HG03280 (cell line): ENCODE measurements around the gene SFXN4.
"Not testable (repeated sequence)": the region's sequence is repeated elsewhere in the genome, so short reads cannot be mapped to it uniquely, and the experiment has no call there.

Experiments
- ATAC-seq: cut with Tn5 transposase; IDR thresholded peaks from one replicate; pipeline ENCODE4 v1.9.1; 2021; ENCODE audit warnings: mild to moderate bottlenecking, moderate library complexity; ENCODE audit not compliant: unreplicated experiment

The SFXN4 gene

DNA sequence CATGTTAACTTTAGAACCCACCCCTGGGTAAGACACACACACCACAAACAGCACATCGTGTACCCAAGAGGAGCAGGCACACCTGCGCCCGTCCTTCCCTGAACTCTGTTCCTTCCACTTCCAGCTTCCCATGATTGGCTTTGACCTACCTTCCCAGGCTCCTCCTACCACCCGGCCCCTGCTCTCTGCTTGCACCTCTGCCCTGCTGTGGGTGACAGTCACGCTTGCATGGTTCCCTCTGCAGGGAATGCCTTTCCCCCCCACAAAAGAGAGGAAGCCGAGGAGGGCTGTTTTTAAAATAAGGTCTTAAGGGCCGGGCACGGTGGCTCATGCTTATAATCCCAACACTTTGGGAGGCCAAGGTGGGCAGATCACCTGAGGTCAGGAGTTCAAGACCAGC, 16.4 kb downstream of the SFXN4 start:
- ATAC-seq = no peak

DNA sequence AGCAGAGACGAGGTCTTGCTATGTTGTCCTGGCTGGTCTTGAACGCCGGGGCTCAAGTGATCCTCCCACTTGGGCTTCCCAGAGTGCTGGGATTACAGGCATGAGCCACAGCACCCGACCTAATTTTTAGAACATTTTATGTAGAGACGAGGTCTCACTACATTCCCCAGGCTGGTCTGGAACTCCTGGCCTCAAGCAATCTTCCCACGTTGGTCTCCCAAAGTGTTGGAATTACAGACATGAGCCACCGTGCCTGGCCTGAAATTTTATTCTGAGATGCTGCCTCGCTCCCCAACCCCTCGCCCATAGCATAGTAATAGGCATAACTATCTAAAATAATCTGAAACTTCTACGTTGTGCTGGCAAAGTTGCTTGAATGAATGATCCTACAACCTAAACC, 21.9 kb downstream of the SFXN4 start:
- no peak for ATAC-seq

DNA sequence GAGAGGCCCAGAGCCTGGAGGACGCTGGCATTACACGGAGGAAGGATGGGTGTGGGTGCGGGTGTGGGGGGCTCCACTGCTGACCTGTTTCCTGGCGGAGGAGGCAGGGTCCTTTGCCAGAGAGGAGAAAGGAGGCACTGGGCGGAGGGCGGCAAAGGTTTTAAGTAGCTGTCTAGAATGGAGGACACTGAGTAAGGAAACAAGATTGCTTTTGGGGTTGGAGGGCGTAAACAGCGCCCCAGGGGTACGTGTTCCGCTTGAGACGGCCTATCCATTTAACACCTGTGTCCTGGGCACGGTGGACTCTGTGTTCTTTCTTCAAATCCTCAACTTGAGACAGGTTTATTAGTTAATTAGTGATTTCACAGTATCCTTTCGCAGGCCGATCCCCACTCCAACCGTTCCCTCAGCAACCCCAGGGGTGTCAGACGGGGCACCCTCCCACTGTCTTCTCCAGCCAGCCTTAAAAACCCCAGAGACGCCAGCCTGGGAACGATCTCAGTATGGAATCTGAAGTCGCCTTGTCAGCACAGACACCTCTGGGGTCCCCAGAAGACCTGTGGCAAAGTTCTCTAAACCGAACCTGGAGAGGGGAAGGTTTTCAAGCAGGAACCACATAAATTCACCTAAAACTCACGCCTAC, 24.8 kb downstream of the SFXN4 start:
- ATAC-seq = no peak

DNA sequence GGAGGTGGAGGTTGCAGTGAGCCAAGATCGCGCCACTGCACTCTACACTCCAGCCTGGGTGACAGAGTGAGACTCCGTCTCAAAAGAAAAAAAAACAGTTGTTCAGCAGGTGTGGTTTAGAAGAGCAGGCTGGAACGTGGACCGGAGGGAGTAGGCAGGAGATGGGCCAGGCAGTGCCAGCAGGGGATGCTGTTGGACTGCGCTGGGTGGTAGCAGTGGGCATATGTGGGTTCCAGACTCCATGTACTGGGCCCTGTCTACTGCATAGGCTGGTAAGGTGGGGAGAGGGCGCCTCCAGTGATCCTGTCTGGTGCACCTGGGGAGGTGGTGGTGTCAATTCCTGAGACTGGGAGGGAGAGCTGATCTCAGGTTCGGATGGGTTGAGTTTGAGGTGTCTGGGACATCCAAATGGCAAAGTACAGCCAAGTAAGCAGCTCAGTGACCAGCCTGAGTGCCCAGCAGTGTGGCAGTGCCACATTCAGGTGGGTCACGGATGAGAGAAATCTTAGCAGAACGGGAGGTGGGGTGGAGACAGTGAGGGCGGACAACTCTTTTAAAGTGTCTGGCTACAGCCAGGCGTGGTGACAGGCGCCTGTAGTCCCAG, 25.9 kb downstream of the SFXN4 start:
- ATAC-seq = no peak

DNA sequence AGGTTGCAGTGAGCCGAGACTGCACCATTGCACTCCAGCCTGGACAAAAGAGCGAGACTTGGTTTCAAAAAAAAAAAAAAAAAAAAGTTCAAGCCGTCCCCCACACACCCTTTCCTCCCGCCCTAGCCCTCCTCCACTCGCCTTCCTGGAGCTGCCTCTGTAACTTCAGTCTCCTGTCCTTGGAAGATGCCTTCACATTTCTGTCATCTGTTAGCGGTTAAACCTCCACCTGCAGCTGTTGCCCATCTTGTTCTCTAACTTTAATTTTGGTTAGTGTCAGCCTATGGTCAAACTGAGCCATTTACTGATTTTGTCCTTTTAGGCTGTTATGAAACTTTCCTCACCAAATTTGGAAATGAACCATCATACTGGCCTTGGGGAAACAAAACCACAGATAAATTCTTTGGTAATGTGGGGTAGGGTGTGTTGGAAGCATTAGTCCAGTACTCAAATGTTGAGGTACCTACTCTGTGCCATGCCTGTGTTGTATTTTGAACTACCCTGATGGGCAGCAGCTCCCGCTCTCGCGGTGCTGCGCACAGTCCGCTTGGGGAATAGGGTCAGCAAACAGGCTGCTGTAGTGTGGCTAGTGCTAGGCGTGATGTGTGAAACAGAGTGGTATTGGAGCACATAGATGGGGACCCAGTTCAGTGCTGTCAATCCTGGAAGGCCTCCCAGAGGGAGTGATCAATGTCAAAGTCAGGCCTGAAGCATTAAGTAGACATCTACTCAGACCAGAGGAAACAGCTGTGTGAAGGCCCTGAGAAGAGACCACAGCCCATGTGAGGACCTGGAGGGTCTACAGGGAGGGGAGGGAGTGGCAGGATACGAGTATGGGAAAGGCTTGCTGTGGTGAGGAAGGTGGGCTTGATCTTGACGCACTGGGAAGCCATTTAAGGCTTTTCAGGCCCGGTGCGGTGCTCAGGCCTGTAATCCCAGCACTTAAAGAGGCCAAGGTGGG, 26.9 kb downstream of the SFXN4 start:
- no peak for ATAC-seq

DNA sequence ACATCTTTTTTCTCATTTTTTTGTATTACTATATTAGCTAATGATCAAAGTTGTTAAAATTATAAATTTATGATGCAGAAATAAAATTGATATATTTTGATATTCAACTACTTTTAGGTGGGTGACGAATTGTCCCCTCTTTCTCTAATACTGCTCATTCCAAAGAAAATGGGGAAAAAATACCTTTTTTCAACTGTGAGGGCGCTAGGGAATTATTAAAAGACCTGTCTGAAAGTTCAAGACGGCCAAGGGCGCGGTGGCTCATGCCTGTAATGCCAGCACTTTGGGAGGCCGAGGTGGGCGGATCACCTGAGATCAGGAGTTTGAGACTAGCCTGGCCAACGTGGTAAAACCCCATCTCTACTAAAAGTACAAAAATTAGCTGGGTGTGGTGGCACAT, 27.6 kb downstream of the SFXN4 start:
- not testable (repeated sequence) for ATAC-seq

DNA sequence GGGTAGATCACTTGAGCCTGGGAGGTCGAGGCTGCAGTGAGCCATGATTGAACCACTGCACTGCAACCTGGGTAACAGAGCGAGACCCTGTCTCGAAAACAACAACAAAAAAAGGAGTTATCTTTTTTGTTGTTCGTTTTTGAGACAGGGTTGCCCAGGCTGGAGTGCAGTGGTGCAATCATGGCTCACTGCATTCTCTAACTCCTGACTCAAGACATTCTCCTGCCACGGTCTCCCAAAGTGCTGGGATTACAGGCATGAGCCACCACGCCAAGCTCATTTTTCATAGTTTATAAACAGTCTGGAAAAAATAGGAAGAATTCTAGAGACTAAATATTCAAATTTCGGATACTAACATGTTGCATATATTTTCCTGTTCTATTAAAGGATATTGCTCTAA, 29.4 kb downstream of the SFXN4 start:
- ATAC-seq = no peak

DNA sequence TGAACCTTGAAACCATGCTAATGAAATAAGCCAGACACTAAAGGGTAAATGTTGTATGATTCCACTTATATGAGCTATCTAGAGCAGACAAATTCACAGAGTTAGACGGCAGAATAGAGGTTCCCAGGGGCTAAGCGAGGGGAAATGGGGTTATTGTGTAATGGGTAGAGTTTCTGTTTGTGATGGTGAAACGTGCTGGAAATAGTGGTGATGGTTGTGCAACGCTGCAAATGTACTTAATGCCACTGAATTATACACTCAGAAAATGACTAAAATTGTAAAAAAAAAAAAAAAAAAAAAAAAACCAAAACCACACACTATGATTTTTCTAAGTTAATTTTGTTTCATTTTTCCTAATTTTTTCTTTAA, 30.0 kb downstream of the SFXN4 start:
- no peak for ATAC-seq

DNA sequence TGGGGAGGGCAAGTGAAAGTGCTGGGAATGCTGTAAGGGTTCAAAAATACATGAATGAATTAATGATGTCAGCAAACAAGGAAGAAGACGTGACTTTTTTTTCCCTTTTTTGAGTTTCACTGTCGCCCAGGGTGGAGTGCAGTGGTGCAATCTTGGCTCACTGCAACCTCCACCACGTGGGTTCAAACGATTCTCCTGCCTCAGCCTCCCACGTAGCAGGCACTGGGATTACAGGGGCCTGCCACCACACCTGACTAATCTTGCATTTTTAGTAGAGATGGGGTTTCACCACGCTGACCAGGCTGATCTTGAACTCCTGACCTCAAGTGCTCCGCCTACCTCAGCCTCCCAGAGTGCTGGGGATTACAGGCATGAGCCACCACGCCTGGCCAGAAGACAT, 31.6 kb downstream of the SFXN4 start:
- ATAC-seq = no peak

DNA sequence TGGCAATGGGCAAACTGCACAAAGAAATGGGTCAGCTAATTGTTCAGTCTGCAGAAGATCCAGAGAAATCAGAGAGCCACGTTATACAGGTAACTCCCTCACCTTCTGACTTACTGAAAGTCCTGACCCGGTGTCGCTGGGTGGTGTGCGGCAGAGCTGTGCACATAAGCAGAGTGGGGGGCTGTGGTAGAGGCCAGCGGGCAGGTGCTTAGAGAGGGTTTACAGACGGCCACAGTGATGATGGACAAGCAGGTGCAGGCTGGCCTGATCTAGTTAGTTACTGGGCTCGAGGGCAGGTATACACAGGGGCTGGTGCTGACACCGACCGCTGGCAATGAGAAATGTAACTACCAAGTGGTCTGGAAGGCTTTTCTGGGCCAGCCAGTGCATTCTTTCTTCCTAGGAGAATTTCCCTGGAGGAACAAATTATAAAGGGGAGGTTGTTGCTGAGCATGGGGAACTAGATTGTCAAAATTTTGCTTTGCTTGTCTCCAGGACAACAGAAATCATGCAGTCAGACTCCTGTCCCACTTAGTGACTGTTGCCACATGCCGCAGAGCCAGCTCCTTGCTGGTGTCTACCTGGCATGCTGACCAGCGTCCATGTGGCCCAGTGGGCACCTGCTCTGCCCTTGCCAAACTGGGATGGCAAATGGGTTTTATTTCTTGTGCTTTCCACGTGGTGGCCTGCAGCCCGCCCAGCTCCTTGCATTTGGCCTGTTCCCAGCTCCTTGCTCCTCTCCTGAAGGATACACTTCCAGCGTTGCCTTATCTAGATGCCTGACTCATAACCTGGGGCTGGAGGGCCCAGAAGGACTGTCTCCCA, 32.8 kb downstream of the SFXN4 start:
- ATAC-seq = no peak

DNA sequence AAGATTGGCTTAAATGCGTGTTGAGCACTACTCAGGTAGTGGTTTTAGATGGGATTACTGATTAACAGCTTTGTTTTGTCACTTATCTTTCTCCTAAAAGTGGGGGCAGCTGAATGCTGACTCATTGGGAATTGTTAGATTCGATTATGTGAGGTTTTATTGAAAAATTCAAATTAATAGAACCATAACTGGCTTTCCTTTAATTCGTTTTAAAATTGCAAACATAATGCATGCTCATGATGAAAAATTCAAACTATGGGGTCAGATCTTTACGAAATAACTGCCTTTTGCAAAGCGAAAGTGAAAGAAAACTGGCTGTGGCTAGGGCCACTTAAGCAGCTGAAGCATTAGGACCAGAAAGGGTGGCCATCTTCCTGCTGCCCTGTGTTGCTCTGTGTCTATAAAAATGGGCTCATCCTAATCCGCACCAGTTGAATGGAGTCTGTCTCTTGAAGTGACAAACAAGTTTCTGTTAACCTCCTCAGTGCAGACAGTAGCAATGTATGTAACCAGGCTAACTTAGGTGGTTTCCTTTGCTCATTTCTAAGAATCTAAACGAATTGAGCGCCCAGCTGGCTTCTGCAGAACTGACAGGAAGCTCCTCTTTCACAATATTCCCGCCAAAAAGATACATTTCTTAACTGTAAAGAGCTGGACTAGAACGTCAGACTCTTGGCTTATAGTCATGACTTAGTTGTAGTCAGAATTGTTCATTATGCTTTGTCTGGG, 33.8 kb downstream of the SFXN4 start:
- ATAC-seq = no peak

DNA sequence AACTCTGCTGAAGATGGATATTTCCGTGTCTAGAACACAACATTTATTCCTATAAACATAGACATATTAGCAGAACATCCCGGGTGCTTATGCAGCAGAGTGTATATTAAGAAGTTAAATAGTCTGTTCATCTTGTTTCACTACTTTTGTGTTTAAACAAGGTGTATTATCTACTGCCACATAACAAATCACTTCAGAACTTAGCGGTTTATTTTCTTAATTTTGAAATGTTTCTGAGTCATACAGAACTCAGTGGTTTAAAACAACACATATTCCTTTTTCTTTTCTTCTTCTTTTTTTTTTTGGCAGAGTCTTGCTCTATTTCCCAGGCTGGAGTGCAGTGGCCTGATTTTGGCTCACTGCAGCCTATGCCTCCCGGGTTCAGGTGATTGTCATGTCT, 35.8 kb downstream of the SFXN4 start:
- no peak for ATAC-seq

DNA sequence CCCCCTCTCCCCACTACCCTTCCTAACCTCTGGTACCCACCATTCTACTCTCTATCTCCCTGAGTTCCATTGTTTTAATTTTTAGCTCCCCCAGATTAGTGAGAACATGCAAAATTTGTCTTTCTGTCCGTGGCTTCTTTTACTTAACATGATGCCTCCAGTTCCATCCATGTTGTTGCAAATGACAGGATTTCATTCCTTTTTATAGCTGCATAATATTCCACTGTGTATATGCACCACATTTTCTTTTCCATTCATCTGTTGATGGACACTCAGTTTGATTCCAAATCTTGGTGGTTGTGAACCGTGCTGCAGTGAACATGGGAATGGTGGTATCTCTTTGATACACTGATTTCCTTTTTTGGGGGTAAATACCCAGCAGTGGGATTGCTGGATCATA, 39.6 kb downstream of the SFXN4 start:
- no peak for ATAC-seq

DNA sequence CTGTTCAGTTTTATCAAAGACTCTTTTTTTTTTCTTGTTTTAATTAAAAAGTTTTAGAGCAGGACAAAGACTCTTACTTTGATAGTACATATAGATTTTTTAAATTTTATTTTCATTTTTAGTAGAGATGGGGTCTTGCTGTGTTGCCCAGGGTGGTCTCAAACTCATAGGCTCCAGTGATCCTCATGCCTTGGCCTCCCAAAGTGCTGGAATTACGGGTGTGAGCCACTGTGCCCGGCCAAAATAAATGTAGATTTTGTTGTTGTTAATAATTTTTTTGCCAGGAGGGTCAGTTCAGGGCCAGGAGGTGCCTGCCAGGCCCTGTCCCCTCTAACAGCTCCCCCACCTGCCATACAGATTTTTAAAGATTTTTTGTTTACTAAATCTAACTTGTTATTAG, 44.6 kb downstream of the SFXN4 start:
- no peak for ATAC-seq

DNA sequence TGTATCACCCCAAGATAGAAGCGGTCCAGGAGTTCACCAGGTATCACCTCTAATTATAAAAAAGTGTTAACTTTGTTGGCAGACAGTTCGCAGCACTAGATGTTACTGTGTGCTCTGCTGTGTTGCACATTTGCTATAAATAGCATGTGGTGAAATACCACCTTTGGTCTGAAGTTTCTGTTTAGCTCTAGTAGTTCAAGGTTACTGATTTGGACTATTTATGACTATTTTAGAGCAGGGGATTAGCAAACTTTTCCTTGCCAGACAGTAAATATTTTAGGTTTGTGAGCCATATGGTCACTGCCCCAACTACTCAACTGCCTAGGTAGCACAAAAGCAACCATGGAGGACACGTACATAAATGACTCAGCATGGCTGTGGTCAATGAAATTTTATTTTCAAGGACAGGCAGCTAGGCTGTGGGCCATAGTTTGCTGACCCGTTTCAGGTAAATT, 45.1 kb downstream of the SFXN4 start:
- peak; percentile 84 for ATAC-seq

DNA sequence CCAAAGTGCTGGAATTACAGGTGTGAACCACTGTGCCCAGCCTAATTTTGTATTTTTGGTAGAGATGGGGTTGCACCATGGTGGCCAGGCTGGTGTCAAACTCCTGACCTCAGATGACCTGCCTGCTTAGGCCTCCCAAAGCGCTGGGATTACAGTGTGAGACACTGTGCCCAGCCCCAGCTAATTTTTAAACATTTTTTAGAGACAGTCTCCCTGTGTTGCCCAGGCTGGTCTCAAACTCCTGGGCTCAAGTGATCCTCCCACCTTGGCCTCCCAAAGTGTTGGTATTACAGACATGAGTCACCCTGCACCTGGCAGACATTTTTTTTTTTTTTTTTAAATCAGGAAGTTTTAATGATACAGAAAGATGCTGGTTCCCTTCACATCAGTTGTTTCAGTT, 46.1 kb downstream of the SFXN4 start:
- ATAC-seq = no peak

DNA sequence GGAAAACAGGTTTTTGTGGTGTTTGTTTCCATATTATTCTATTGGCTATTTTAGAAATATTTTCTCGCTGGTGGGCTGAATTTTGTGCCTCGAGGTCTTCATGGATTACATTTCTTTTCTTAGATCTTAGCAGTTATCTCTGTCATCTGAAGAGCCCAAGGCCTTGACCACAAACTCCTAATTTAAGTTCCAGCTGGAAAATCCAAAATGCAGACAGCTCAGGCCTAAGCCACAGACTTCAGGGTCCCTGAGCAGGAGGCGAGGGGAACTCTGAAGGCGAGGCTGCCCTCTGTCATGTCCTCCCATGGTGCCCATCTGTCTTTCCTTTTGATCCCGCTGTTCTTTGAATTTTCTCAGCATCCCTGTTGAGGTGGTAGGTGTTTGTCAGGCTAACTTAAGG, 47.3 kb downstream of the SFXN4 start:
- ATAC-seq = no peak

DNA sequence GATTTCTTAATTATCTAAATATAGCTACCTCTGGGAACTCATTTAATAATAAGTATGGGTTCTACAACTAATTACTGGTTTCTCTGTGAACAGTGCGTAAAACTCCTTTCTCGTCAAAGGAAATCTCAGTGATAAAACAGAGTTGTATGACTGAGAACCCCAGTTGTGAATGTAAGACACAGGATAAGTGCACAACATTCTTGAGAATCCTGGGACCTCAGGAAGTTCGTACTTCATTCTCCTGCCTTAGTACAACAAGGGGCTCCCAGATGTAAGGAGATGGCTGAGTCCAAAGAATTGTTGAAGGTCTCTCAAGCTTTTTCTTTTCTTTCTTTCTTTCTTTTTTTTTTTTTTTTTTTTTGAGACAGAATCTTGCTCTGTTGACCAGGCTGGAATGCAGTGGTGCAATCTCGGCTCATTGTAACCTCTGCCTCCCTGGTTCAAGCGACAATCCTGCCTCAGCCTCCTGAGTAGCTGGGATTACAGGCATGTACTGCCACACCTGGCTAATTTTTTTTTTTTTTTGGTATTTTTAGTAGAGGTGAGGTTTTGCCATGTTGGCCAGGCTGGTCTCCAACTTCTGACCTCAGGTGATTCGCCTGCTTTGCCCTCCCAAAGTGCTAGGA, 49.1 kb downstream of the SFXN4 start:
- ATAC-seq = no peak

DNA sequence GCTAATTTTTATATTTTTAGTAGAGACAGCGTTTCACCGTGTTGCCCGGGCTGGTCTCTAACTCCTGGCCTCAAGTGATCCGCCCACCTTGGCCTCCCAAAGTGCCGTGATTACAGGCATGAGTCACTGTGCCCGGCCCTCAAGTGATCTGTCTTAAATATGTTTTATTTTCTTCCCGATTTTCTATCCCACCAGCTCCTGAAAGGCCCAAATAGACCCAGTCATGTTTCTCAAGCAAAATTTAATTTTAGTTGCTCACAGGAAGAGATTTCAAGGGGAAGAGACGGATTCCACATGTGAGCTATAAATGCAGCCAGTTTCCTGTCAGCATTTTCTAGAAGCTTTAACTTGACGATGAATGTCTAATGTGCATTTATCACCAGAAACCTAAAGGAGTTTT, 49.6 kb downstream of the SFXN4 start:
- ATAC-seq = no peak
